ENCODE measurements around the gene TRIM47.
A peak's percentile ranks its signal among the peaks of the same experiment; 100 is the strongest.

The TRIM47 gene

GRCh38 chr17:75895370-75896155, 17.2 kb upstream of the TRIM47 start:
- Histone ChIP-seq H3K27ac (ENCODE audit: low read length) (no peak overlapping the region), H3K36me3 (replicated peaks; ENCODE audit: insufficient read depth, low read length) (no peaks in the 10 kb centered on the region), H3K9ac (ENCODE audit: low read length) (peak overlapping the region; percentile 88; the same call in 1 of the 2 replicates), H3K27me3 (replicated peaks; ENCODE audit: insufficient read depth, low read length) (no peaks in the 10 kb centered on the region), H3F3A (ENCODE audit: insufficient read depth, low read length) (peaks cover 12% of the 10 kb centered on the region), H3K9me3 (replicated peaks; ENCODE audit: insufficient read depth, low read length) (no peaks in the 10 kb centered on the region), H3K4me3 (ENCODE audit: low read length) (peak overlapping the region; percentile 80), H3K79me2 (ENCODE audit: low read length) (peaks cover 22% of the 10 kb centered on the region), H4K20me1 (ENCODE audit: insufficient read depth, low read length) (no peaks in the 10 kb centered on the region), H3K4me1 (ENCODE audit: low read length) (peaks cover 6% of the 10 kb centered on the region), H3K4me2 (ENCODE audit: low read depth, low read length) (peak overlapping the region; percentile 93), H2AFZ (ENCODE audit: low read length) (no peak overlapping the region), H3K9me2 (replicated peaks; ENCODE audit: insufficient read depth, low read length) (no peaks in the 10 kb centered on the region)
- DNase-seq, result no peak
- TF ChIP-seq CTCF (IDR thresholded peaks at IDR 0.05; ENCODE audit: low read length), result peak; percentile 32
- no peak for TF ChIP-seq EZH2phosphoT487 (IDR thresholded peaks at IDR 0.05; ENCODE audit: low read length)

- no peak for DNase-seq
- Histone ChIP-seq H3K36me3 (replicated peaks; ENCODE audit: insufficient read depth, low read length) (no peaks in the 10 kb centered on the region), H3K79me2 (ENCODE audit: low read length) (peaks cover 22% of the 10 kb centered on the region), H4K20me1 (ENCODE audit: insufficient read depth, low read length) (no peaks in the 10 kb centered on the region), H3F3A (ENCODE audit: insufficient read depth, low read length) (peaks cover 12% of the 10 kb centered on the region), H3K27me3 (replicated peaks; ENCODE audit: insufficient read depth, low read length) (no peaks in the 10 kb centered on the region), H3K9me3 (replicated peaks; ENCODE audit: insufficient read depth, low read length) (no peaks in the 10 kb centered on the region), H3K4me3 (ENCODE audit: low read length) (no peak overlapping the region), H3K4me1 (ENCODE audit: low read length) (peaks cover 6% of the 10 kb centered on the region), H3K9me2 (replicated peaks; ENCODE audit: insufficient read depth, low read length) (no peaks in the 10 kb centered on the region), H3K4me2 (ENCODE audit: low read depth, low read length) (no peak overlapping the region), H2AFZ (ENCODE audit: low read length) (no peak overlapping the region), H3K27ac (ENCODE audit: low read length) (no peak overlapping the region), H3K9ac (ENCODE audit: low read length) (no peak overlapping the region)
- TF ChIP-seq CTCF (IDR thresholded peaks at IDR 0.05; ENCODE audit: low read length) (no peak), EZH2phosphoT487 (IDR thresholded peaks at IDR 0.05; ENCODE audit: low read length) (no peak), EZH2 (optimal IDR thresholded peaks at IDR 0.05; ENCODE audit: low read depth, low read length) (no peak)
These were observed 15.8 kb upstream of the TRIM47 start for GRCh38 chr17:75894049-75894733.

GRCh38 chr17:75893305-75894048, 15.1 kb upstream of the TRIM47 start:
- Histone ChIP-seq H3K36me3 (replicated peaks; ENCODE audit: insufficient read depth, low read length) (no peaks in the 10 kb centered on the region), H3K4me1 (ENCODE audit: low read length) (peaks cover 6% of the 10 kb centered on the region), H3K79me2 (ENCODE audit: low read length) (peaks cover 22% of the 10 kb centered on the region), H3K27ac (ENCODE audit: low read length) (no peak overlapping the region), H3K9me2 (replicated peaks; ENCODE audit: insufficient read depth, low read length) (no peaks in the 10 kb centered on the region), H3K9ac (ENCODE audit: low read length) (no peak overlapping the region), H3K9me3 (replicated peaks; ENCODE audit: insufficient read depth, low read length) (no peaks in the 10 kb centered on the region), H4K20me1 (ENCODE audit: insufficient read depth, low read length) (no peaks in the 10 kb centered on the region), H3K4me2 (ENCODE audit: low read depth, low read length) (no peak overlapping the region), H3K4me3 (ENCODE audit: low read length) (no peak overlapping the region), H2AFZ (ENCODE audit: low read length) (no peak overlapping the region), H3K27me3 (replicated peaks; ENCODE audit: insufficient read depth, low read length) (no peaks in the 10 kb centered on the region), H3F3A (ENCODE audit: insufficient read depth, low read length) (peaks cover 12% of the 10 kb centered on the region)
- no peak for DNase-seq
- TF ChIP-seq CTCF (IDR thresholded peaks at IDR 0.05; ENCODE audit: low read length) (no peak), EZH2phosphoT487 (IDR thresholded peaks at IDR 0.05; ENCODE audit: low read length) (no peak), EZH2 (optimal IDR thresholded peaks at IDR 0.05; ENCODE audit: low read depth, low read length) (no peak)

Measured in MM.1S (cell line).